HG02938 (cell line): ENCODE results near the gene LRP5.
A peak's percentile ranks its signal among the peaks of the same experiment; 100 is the strongest.

ENCODE experiments used
- ATAC-seq: cut with Tn5 transposase; IDR thresholded peaks from one replicate; pipeline ENCODE4 v1.9.1; 2021; ENCODE audit warnings: mild to moderate bottlenecking, moderate library complexity; ENCODE audit not compliant: unreplicated experiment

LRP5 gene

GRCh38 chr11:68312117-68312779 lies at the start of gene LRP5:
LRP5 (plus strand) TSS chr11:68312591; CDS start chr11:68312715, 124 bp downstream.
- no peak for ATAC-seq

GRCh38 chr11:68263444-68264035 lies 48.9 kb upstream of the LRP5 start:
- no peak for ATAC-seq

- ATAC-seq, result no peak
Measured at GRCh38 chr11:68264244-68264643, 48.1 kb upstream of the LRP5 start.

- no peak for ATAC-seq
Measured at GRCh38 chr11:68264741-68265540, 47.5 kb upstream of the LRP5 start.

- ATAC-seq, result peak; percentile 59
Measured at GRCh38 chr11:68266121-68266891, 46.1 kb upstream of the LRP5 start.

DNA sequence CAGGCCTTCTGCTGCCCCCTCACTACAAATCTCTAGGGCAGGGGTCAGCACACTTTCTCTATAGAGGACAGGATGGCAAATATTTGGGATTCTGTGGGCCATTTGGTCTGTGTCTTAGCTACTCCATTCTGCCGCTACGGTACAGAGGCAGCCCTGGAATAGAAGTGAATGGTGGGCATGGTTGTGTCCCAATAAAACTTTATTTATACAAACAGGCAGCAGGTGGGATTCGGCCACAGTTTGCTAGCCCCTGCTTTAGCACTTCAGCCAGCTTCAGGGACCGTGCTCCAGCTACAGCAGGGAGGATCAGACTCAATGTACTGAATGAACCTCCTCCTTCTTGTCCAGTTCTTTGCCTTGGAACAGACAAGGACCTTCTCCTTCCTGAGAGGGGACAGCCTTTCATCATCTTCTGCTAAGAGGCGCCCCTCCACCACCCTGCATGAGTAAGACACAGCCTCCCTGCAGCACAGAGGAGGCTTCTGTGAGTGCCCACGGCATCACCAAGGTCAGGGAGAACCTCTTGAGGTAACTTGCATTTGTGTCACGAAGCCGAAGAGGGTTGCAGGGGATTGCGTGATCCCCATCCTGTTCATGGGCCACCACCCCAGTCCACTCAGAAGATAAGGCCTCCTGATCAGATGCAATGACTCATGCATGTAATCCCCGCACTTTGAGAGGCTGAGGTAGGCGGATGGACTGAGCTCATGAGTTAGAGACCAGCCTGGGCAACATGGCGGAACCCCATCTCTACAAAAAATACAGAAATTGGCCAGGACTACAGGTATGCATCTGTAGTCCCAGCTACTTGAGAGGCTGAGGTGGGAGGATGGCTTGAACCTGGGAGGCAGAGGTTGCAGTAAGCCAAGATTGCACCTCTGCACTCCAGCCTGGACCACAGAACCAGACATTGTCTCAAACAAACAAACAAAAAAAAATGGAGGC lies 45.2 kb upstream of the LRP5 start:
- no peak for ATAC-seq

- no peak for ATAC-seq
Measured at GRCh38 chr11:68267881-68268240, 44.5 kb upstream of the LRP5 start.

- ATAC-seq, result no peak
Measured at GRCh38 chr11:68269414-68270081, 42.8 kb upstream of the LRP5 start.

GRCh38 chr11:68270196-68271022 lies 42.0 kb upstream of the LRP5 start:
- ATAC-seq, result no peak

DNA sequence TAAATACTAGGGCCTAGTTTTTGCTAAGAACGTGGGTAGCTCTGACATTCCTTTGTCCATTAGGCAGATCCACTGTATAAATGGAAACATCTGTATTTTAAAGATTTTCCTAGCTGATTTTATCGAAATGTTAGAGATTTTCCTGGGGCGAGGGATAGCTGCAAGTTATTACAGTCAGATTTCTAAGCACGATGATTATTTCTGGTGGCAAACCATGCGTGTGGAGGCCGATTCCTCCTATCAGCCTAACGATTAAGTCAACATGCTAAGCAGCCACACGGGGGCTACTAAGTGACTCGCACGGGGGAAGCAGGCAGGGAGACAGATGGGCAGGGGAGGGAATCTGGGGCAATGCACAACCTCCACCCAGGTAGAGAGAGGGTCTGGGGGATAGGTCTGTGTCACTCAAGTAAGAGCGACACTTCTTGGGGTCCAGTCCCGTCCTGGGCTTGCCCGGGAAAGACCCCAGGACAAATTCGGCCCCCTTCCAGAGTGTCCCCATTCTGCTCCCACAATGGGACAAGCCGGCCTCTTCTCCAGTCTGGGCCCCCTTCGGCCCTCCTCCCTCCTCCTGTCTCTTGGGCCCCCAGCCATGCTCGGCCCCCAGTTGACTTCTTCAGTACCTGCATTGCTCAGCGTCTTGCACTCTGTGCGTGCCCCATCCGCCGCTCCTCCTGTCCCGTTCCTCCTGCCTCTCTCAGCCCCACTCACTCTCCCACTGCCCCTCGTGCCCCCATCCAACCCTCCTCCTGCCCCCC lies 41.2 kb upstream of the LRP5 start:
- peak; percentile 29 for ATAC-seq

DNA sequence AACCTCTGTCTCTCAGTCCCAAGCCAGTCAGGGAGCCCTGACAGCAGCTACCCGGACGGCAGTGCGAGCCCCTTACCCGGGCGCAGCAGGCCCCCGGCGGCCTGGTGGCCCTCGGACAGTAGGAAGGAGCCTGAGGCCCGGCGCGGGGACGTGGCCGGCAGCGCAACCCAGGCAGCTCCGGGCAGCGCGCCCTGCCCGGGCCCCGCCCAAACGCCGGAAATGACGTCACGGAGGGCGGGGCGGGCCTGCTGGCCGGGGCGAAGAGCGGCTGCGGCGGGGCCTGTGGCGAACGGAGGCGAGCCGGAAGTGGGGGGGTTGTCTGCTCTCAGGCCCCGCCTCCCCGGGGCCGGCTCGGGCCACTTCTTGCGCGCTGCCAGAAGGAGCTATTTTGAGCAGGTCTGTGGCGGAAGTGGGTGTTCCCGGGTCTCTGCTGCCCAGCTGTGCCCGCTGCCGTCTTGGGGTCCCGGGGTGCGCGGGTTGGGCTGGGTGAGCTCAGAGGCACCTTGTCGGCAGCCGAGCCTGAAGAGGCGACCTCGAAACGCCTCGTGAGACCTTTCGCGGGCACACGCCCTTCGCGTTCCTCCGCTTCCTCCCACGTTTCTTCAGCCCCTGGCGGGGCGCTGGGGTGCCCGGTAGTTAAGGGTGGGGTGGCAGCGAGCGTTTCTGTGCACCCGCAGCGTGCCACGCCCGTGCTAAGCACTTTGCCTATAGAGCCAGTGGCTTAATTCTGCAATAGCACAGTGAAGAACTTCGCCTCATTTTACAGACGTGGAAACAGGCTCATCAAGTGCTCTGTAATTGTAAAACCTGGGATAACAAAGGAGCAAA lies 40.4 kb upstream of the LRP5 start, which contains the start of gene C11orf24:
C11orf24 (minus strand) TSS at position 193 of the 828 bp plus-strand sequence. CDS start 8,206 bp downstream, outside the sequence.
- ATAC-seq, result peak; percentile 69

- ATAC-seq, result no peak
Measured at GRCh38 chr11:68273026-68273738, 39.2 kb upstream of the LRP5 start.

GRCh38 chr11:68274306-68274705 lies 38.1 kb upstream of the LRP5 start:
- ATAC-seq, result no peak

- no peak for ATAC-seq
Measured at GRCh38 chr11:68275721-68276507, 36.5 kb upstream of the LRP5 start.

- ATAC-seq, result no peak
Measured at GRCh38 chr11:68276861-68277260, 35.5 kb upstream of the LRP5 start.

- ATAC-seq, result no peak
Measured at GRCh38 chr11:68279676-68280075, 32.7 kb upstream of the LRP5 start.
